Activated CD4-positive, alpha-beta T cell treated with anti-CD3 and anti-CD28 coated beads for 4 hours (primary cell): ENCODE measurements around the gene TM4SF18.
"Not testable (repeated sequence)": the region's sequence is repeated elsewhere in the genome, so short reads cannot be mapped to it uniquely, and the experiment has no call there.

Experiments
- DNase-seq, 2 donors: peaks; one replicate each; pipeline ENCODE4 v3.0.0-alpha.2; 2020

Gene TM4SF18

DNA sequence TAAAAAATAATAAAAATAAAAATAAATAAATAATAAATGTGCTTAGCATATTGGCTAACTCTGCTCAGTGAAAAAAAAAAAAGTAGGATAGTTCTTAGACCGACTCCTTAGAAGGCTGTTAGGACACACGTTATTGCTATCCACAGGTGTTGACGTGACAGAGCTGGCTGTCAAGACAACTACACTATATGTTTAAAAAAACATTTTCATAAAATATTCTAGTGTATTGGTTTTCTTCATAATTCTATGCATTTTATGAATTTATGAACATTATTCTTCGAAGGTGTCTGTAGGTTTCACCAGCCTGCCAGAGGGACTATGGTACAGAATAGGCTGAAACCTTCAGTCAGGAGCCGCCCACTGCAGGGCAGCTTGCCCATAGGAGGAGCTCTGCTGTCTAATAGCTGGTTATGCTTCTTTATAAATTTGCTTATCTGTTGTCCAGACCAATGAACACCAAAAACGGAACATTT, 34.8 kb upstream of the TM4SF18 start:
- no peak for DNase-seq

- no peak for DNase-seq
These were observed 33.8 kb upstream of the TM4SF18 start for GRCh38 chr3:149366941-149367840.

GRCh38 chr3:149366031-149366430, 32.6 kb upstream of the TM4SF18 start:
- no peak for DNase-seq

GRCh38 chr3:149364624-149365023, 31.2 kb upstream of the TM4SF18 start:
- no peak for DNase-seq

DNA sequence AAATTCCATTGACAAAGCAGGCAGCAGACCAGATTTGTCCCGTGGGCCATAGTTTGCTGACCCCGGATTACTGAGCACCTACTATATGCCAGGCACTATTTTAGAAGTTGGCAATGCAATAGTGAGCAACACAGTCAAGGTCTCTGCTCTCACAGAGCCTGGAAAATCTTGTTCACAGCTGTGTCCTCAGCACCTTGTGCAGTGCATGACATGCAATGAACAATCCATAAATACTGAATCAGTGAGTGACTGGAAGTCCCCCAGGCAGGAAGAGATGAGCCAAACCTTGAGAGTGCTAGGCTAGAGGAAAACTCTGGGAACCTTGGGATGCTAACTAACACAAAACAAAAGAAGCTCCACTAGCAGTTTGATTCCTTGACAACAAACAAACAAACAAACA, 29.6 kb upstream of the TM4SF18 start:
- DNase-seq: no peak

GRCh38 chr3:149362366-149362765, 28.9 kb upstream of the TM4SF18 start:
- DNase-seq: no peak

- no peak for DNase-seq
These were observed 23.2 kb upstream of the TM4SF18 start for GRCh38 chr3:149356630-149357029.

DNA sequence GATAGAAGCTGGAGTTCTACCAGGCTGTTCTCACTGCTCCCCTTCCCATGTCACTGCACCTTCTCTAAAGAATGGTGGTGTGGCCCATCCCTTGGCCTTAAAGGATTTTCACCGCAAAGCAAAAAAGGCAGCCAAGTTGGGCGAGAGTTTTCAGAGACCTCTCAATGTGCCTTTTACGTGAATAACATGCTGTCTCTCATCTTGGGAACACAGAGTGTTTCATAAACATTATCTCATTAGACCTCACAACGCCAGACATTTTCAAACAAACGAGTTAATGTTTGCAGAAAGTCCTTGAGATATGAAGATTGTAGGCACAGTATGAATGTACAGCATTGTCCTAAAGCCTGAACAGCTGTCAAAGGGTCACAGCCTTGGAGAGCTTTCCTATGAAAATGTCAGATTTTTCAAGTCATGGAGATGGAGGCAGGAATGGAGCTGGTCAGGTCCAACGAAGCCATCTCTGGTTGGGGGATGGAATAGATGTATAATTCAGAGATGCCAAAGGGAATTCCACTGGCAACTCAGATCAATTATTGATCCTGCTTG, 22.7 kb upstream of the TM4SF18 start:
- DNase-seq: no peak

GRCh38 chr3:149353581-149354184, 20.2 kb upstream of the TM4SF18 start:
- DNase-seq: no peak

- DNase-seq: no peak
These were observed 19.1 kb upstream of the TM4SF18 start for GRCh38 chr3:149352556-149352955.

GRCh38 chr3:149343951-149344350, 10.5 kb upstream of the TM4SF18 start:
- DNase-seq: no peak

GRCh38 chr3:149342413-149343380, 9.3 kb upstream of the TM4SF18 start:
- no peak for DNase-seq

DNA sequence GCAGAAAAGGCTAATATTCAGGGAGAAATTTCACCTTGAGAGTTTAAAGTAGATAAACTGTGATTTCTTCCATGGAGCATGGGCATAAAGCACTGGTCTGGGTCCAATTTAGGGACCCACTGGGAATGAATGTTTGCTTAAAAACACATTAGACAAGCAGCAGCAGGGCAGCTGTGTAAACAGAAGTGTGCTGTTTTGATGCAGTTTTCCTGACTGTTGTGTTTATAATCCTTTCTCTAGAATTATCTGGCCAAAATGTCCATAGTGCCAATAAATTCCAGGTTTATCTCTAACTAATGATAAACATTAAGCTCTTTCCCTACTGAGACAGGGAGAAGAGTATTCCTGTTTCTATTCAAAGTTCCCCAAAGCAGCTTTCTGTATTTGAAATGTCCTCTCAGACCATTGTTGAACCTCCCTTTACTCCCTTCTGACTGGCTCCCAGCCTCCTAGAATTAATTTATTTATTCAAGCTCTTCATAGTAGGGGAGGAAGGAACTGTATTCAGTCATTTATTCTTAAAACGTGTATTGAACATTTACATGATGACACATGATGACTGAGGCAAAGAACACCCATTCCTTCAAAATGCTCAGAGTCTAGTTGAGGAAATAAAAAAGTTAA, 7.0 kb upstream of the TM4SF18 start:
- no peak for DNase-seq

DNA sequence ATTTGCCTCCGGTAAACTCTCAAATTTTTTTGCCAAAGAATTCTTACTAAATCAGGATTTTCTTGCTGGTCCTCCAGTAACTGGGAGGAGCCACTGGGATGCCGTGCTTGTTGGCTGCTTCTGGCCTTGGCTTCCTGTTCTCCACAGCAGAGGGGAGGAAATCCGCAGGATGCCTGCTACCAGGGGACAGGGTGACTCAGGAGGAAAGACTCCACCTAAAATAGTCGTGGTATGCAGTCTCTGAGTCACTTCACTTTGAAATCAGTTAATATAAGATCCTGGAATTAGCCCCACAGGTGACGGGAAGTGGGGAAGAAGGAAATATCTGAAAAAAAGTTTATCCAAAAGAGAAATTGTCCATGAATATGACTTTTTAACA, 6.5 kb upstream of the TM4SF18 start:
- no peak for DNase-seq

- DNase-seq: not testable (repeated sequence)
These were observed 4.0 kb upstream of the TM4SF18 start for GRCh38 chr3:149337486-149337885.

- no peak for DNase-seq
These were observed 3.5 kb upstream of the TM4SF18 start for GRCh38 chr3:149336925-149337324.

DNA sequence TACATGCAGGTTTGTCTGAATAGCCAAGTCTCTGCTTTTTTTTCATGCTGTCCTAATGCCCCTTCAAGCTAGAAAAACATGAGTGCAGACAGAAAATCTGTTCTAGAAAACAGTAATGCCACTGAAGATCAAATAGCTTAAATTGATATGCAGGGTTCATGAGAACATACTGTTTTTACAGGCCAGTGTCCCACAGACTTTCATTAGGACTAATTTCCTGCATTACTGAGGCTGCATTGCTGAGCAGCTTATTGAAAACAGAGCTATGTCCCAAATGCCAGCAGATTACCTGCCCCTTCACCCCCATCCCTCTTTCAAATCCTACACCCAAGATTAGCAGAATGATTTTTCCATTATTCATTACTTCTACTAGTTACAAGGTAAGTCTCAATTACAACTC, 665 bp downstream of the TM4SF18 start:
- no peak for DNase-seq

- no peak for DNase-seq
These were observed 1.1 kb downstream of the TM4SF18 start for GRCh38 chr3:149332227-149332765.

DNA sequence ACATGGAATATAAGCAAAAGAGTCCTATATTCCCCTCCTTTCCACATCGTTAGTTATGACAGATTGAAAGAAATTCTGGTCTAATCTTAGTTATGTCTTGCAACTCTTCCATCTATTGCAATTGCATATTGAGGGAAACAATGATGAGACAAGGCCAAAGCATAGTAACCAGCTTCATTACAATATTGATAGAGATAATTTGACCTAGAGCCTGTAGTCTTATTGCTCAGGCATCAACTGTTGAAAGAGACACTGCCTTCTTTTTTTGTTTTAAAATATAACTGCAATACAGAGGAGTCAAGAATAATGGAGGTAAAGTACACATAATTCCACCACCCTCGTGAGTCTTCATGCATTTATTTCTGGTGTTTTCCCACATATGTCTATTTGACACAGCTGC, 2.0 kb downstream of the TM4SF18 start:
- no peak for DNase-seq

DNA sequence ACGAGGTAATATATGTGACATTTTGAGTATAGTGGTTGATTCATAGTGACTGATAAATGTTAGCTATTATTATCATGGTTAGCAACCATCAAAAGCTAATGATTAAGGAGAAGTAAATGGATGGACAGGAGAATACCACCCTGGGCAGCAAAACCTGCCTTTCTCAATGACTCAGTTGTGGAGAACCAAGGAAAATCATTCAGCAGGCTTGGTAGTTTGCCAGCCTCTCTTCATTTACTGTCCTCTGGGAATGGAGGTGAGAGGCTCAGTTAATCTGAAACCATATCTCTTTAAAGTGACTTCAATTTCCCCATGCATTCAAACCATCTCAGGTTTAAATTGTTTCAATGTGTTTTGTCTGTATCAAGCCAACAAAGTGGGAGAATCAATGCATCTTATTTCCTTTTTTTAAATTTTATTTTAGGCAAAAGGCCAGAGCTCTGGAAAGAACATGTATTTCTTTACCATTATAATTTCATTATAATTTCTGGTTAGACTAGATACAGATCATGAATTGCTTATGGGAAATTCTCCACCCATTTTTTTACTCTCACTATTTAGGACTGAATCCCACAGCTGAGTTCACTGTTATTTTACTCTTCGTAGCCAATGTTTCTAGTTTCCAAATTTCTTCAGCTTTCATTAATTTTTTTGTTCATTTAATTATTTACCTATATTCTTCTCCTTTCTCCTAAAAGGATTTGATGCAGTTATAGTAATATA, 2.7 kb downstream of the TM4SF18 start:
- DNase-seq: no peak

- DNase-seq: no peak
These were observed 6.3 kb downstream of the TM4SF18 start for GRCh38 chr3:149327156-149327555.
